CD4-positive, alpha-beta T cell treated with Interleukin-10 for 1 hour (primary cell): ENCODE data around the gene RASA3.

ENCODE experiments used
- DNase-seq: peaks from one replicate; pipeline ENCODE4 v3.0.0-alpha.2; 2020

RASA3 gene

DNA sequence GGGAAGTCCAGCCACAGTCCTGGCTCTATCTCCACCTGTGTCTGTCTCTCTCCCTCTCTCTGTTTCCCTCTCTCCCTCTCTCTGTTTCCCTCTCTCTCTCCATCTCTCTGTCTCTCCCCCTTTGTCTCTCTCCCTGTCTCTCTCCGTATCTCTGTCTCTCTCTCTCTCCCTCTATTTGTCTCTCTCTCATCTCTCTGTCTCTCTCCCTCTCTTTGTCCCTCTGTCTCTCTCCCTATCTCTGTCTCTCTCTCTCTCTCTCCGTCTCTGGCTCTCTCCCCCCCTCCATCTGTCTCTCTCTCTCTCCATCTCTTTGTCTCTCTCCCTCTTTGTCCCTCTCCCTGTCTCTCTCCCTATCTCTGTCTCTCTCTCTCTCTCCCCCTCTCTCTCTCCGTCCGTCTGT, 119.1 kb downstream of the RASA3 start:
- no peak for DNase-seq

DNA sequence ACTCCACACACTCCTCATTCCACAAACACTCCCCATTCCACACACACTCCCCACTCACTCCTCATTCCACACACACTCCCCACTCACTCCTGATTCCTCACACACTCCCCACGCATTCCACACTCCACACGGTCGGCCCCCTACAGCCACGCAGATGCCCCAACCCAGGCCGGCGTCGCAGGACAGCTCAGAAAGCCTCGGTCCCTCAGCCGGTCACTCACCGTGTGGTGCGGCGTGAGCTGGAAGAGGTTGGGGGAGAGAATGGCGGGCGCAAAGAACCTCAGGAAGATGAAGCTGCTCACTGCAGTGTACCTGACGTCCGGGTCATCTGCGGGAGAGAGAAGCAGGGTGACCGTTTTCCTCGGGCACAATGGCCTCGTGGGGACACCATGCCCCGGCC, 119.5 kb downstream of the RASA3 start:
- no peak for DNase-seq

GRCh38 chr13:114012141-114012540, 120.3 kb downstream of the RASA3 start:
- no peak for DNase-seq

GRCh38 chr13:114011226-114011625, 121.2 kb downstream of the RASA3 start:
- DNase-seq, result no peak

GRCh38 chr13:114010401-114011101, 121.9 kb downstream of the RASA3 start:
- DNase-seq, result peak; percentile 35

- no peak for DNase-seq
Measured at GRCh38 chr13:114009590-114010400, 122.6 kb downstream of the RASA3 start.

GRCh38 chr13:114008964-114009589, 123.3 kb downstream of the RASA3 start:
- no peak for DNase-seq

DNA sequence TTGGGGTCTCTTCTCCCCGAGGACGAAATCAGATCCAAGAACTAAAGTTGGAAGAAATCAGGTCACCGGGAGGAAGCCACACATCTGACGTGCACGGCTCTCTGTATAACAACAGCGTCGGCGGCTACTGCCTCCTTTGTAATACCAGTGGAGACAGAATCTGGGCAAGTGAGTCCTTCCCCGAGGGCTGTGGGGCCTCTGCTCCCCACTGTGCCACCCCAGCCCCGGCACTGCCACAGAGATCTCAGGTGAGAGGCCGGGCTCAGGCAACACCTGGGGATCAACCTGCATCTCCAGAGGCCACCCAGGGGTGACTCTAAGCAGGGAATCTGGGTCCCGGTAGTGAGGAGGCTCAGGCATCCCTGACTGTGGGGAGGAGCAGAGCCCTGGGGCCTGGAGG, 124.9 kb downstream of the RASA3 start:
- DNase-seq, result no peak

GRCh38 chr13:114005206-114005724, 127.2 kb downstream of the RASA3 start:
- no peak for DNase-seq

DNA sequence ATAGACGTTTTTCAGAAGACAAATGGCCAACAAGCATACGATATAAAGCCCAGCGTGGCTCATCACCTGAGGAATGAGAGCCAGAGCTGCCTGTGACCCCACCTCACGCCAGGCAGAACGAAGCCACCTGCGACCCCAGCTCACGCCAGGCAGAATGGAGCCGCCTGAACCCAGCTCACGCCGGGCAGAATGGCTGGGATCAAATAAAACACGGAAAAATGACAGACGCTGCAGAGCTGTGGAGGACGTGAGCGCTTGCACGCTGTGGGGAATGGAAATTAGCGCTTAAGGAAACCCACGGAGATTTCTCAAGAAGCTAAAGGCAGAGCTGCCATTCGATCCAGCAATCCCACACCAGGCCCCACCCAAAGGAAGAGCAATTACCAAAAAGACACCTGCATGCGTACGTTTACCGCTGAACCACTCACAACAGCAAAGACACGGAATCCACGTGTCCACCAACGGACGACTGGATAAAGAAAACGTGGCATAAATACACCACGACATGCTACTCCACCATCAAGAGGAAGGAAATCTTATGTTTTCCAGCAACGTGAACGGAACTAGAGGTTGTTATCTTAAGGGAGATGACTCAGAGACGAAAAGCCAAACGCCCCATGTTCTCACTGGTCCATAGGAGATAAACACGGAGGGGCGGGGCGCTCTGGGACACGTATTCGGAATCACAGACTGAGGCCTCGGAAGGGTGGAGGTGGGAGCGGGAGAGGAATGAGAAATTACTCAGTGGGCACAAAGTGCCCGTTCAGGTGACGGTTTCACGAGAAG, 127.8 kb downstream of the RASA3 start:
- no peak for DNase-seq

GRCh38 chr13:114002771-114003321, 129.6 kb downstream of the RASA3 start:
- DNase-seq, result no peak

- DNase-seq, result no peak
Measured at GRCh38 chr13:114002009-114002544, 130.3 kb downstream of the RASA3 start.

GRCh38 chr13:114001331-114002008, 131.0 kb downstream of the RASA3 start:
- DNase-seq, result no peak

- no peak for DNase-seq
Measured at GRCh38 chr13:114000151-114001040, 132.0 kb downstream of the RASA3 start.

- DNase-seq, result no peak
Measured at GRCh38 chr13:113999618-113999910, 132.9 kb downstream of the RASA3 start.

DNA sequence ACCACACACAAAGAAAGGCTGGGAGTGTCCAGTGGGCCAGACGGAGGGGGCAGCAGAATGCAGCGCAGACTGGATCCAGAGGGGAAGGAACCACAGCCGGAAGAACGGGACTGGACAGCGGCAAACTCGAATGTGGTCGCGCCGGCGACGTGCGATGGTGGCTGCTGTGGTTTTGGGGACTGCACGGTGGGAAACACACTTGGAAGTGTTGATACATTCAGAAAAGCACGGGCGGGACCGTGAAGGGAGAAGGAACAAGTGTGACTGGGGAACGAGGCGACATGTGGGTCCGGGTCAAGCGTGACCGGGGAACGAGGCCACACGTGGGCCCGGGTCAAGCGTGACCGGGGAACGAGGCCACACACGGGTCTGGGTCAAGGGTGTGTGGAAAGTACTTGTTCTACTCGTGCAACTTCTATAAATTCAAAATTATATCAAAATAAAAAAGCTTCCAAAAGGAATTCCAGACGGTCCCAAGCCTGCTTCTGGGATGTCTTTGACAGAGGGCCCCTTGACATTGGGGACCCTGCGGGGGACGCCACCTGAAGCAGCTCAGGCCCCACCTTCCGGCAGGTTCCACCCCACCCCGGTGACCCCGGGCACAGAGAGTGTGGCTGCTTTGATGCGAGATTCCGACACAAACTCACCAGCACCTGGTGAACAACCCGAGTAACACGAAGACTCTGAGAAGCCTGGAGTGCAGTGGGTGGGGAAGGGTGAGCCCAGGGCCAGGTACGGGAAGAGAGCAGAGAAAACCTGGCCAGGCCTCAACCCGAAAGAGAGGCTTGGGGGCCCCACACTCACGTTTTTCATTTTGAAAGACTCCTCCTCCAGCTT, 133.4 kb downstream of the RASA3 start:
- DNase-seq, result no peak

DNA sequence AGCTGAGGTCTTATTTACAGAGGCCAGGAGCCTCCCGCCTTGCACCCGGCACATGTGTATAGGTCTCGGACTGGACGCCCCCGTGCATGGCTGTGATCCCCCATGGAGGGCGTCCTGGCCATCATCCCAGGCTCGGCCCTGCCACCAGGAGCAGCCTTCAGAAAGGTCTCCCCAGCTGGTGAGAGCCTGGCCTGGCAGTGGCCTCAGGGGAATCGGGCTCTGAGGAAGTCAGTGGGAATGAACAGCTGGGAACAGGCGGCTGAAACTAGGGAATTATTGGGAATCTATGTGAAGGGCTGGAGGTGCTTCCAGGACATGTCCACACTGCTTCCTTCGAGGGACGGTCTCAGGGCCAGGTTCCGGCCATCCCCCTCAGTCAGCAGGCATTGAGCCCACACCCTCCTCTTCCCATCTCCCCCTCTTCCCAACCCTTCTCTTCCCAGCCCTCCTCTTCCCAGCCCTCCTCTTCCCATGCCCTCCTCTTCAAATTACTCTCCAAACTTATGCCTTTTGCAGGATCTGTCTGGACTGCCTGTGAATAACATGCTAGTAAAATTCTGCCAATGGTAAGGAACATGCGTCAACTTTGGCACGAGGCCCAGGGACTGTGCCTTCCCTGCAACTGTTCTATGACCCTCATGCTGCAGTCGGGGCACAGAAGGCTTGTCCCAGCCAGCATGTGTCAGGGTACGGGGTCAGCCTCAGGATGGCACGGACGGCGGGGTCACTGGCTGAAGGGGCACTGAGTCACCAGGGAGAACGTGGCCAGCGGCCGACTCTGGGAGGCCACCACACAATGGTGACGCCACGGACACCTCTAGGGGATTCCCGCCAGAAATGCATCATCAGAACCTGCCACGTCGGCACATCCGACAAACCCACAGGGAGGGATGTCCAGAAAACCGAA, 134.3 kb downstream of the RASA3 start:
- no peak for DNase-seq

GRCh38 chr13:113996912-113997745, 135.3 kb downstream of the RASA3 start:
- DNase-seq, result no peak
